PC-3 (cell line): ENCODE data around the gene RAD50.

ENCODE experiments used
- EZH2phosphoT487 ChIP-seq: fragments of 300-600 bp; sonication (generic); IDR thresholded peaks from 2 replicates; pipeline ENCODE4 v1.6.1; 2018; ENCODE audit warnings: mild to moderate bottlenecking, antibody characterized with exemption, low read length, borderline replicate concordance
- TF ChIP-seq, protein P1 (sequence below): fragments of 300-600 bp; sonication (generic); conservative IDR thresholded peaks from 2 replicates; pipeline ENCODE4 v1.5.1; 2017; ENCODE audit warnings: antibody characterized with exemption, low read depth, mild to moderate bottlenecking, low read length

DNA sequence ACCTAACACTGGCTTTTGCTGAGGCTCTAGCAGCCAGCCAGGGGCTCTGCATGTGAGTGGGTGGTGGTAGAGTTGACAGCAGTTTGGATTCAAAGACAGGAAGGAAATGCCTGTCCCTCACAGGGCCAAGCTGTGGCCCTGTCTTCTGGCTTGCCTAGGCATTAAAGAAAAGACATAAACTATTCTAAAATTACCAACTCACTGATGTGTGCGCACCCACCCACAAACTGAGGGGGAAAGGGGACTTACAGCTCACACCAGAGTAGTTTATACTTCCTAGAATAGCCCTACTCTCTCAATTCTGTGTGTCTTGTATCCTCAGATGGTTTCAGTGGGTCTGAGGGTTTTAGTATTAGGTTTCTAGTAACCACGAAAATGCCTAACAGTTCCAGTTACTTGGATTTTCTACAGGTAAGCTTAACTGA lies 82.9 kb downstream of the RAD50 start:
- TF ChIP-seq, protein P1, sequence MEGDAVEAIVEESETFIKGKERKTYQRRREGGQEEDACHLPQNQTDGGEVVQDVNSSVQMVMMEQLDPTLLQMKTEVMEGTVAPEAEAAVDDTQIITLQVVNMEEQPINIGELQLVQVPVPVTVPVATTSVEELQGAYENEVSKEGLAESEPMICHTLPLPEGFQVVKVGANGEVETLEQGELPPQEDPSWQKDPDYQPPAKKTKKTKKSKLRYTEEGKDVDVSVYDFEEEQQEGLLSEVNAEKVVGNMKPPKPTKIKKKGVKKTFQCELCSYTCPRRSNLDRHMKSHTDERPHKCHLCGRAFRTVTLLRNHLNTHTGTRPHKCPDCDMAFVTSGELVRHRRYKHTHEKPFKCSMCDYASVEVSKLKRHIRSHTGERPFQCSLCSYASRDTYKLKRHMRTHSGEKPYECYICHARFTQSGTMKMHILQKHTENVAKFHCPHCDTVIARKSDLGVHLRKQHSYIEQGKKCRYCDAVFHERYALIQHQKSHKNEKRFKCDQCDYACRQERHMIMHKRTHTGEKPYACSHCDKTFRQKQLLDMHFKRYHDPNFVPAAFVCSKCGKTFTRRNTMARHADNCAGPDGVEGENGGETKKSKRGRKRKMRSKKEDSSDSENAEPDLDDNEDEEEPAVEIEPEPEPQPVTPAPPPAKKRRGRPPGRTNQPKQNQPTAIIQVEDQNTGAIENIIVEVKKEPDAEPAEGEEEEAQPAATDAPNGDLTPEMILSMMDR: no peak
- no peak for TF ChIP-seq EZH2phosphoT487
